ENCODE data around the gene SIN3A. TPM values are rescaled to one million over a fixed set of nuclear protein-coding genes. Genes with fewer than 3 reads are reported as not detected.
A peak's percentile ranks its signal among the peaks of the same experiment; 100 is the strongest.

Gene SIN3A
- total and polyA plus RNA-seq, 9 of the 15 experiments (the other 6 are each of a cell fraction or from before 2014, with no cell fraction given), result 11.1 to 70.3 (median 25.3) TPM

DNA sequence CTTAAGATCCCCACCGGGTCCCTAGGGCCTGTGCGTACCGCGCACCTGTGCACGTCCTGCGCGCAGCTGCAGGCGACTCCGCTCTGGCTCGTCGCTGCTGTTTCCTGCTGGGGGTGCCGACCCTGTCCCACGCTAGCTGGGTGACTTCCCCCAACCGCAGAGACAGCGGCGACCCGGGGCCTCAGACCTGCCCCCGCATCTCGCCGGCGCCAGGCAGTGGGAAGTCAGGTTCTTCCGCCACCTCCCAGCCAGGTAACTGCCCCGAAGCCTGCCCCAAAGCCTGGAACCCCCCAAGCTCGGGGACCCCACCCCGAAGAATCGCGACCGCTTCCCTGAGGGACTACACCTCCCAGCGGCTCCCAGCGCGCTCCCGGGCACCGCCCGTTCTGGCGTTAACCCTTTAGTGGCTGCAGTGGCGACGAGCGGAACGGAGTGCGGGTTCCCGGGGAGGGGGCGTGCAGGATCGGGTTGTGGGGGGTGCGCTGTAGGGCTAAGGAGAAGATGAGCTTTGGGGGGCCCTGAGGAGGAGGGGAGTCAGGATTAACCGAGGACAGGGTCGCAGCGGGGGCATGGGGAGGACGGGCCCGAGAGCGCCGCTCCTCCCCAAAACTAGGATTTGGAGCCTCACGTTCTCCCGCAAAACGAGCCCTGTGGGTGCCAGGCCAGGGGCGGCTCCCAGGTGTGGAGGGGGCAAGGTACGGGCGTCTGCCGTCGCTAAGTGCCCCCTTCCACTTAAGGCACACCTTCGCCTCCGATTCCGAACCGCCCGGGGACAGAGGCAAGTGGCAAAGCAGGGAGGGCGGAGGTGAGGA lies 104.1 kb downstream of the SIN3A start (continued):
- TF ChIP-seq ZZZ3 (IDR thresholded peaks at IDR 0.05), result no peak
- no peak for TF ChIP-seq ESRRB (CRISPR knock-in tag; IDR thresholded peaks at IDR 0.05; ENCODE audit: borderline replicate concordance)
- TF ChIP-seq NR2C2 (CRISPR knock-in tag; IDR thresholded peaks at IDR 0.05), result 0 out of 2 replicates have a peak, but pooled peaks have one; percentile 17
- TF ChIP-seq NR2C2 (tag; IDR thresholded peaks at IDR 0.05), result no peak
- peak; percentile 82 for TF ChIP-seq HCFC1 (IDR thresholded peaks at IDR 0.05; ENCODE audit: low read depth, low read length)
- TF ChIP-seq RCOR1 (IDR thresholded peaks at IDR 0.05; ENCODE audit: borderline replicate concordance in 1 of 2, low read depth in 2 of 2, low read length in 2 of 2), result no peak
- TF ChIP-seq TAF7 (tag; IDR thresholded peaks at IDR 0.05), result no peak
- TF ChIP-seq, protein P1, sequence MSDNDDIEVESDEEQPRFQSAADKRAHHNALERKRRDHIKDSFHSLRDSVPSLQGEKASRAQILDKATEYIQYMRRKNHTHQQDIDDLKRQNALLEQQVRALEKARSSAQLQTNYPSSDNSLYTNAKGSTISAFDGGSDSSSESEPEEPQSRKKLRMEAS (CRISPR knock-in tag; IDR thresholded peaks at IDR 0.05), result no peak
- no peak for TF ChIP-seq NFRKB (IDR thresholded peaks at IDR 0.05; ENCODE audit: low read depth)
- no peak for TF ChIP-seq BRF1 (IDR thresholded peaks at IDR 0.05; ENCODE audit: borderline replicate concordance, extremely low read depth, insufficient read length)
- TF ChIP-seq, protein P2, sequence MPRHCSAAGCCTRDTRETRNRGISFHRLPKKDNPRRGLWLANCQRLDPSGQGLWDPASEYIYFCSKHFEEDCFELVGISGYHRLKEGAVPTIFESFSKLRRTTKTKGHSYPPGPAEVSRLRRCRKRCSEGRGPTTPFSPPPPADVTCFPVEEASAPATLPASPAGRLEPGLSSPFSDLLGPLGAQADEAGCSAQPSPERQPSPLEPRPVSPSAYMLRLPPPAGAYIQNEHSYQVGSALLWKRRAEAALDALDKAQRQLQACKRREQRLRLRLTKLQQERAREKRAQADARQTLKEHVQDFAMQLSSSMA (CRISPR knock-in tag; IDR thresholded peaks at IDR 0.05), result no peak
- no peak for TF ChIP-seq ZNF76 (CRISPR knock-in tag; IDR thresholded peaks at IDR 0.05; ENCODE audit: borderline replicate concordance)
- no peak for TF ChIP-seq NONO (IDR thresholded peaks at IDR 0.05; ENCODE audit: low read depth in 2 of 2, low read length in 1 of 2)
- 0 out of 2 replicates have a peak, but pooled peaks have one; percentile 21 for TF ChIP-seq OTX1 (CRISPR knock-in tag; IDR thresholded peaks at IDR 0.05)
- TF ChIP-seq SOX6 (IDR thresholded peaks at IDR 0.05), result no peak
- TF ChIP-seq ZNF146 (CRISPR knock-in tag; IDR thresholded peaks at IDR 0.05; ENCODE audit: unreplicated experiment), result no peak
- TF ChIP-seq, protein P3, sequence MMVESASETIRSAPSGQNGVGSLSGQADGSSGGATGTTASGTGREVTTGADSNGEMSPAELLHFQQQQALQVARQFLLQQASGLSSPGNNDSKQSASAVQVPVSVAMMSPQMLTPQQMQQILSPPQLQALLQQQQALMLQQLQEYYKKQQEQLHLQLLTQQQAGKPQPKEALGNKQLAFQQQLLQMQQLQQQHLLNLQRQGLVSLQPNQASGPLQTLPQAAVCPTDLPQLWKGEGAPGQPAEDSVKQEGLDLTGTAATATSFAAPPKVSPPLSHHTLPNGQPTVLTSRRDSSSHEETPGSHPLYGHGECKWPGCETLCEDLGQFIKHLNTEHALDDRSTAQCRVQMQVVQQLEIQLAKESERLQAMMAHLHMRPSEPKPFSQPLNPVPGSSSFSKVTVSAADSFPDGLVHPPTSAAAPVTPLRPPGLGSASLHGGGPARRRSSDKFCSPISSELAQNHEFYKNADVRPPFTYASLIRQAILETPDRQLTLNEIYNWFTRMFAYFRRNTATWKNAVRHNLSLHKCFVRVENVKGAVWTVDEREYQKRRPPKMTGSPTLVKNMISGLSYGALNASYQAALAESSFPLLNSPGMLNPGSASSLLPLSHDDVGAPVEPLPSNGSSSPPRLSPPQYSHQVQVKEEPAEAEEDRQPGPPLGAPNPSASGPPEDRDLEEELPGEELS (CRISPR knock-in tag; IDR thresholded peaks at IDR 0.05; ENCODE audit: borderline replicate concordance), result no peak
- TF ChIP-seq ZNF197 (CRISPR knock-in tag; IDR thresholded peaks at IDR 0.05; ENCODE audit: low read depth), result no peak
- TF ChIP-seq, protein P4, sequence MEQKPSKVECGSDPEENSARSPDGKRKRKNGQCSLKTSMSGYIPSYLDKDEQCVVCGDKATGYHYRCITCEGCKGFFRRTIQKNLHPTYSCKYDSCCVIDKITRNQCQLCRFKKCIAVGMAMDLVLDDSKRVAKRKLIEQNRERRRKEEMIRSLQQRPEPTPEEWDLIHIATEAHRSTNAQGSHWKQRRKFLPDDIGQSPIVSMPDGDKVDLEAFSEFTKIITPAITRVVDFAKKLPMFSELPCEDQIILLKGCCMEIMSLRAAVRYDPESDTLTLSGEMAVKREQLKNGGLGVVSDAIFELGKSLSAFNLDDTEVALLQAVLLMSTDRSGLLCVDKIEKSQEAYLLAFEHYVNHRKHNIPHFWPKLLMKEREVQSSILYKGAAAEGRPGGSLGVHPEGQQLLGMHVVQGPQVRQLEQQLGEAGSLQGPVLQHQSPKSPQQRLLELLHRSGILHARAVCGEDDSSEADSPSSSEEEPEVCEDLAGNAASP (IDR thresholded peaks at IDR 0.05), result no peak
- TF ChIP-seq RAD21 (CRISPR knock-in tag; conservative IDR thresholded peaks at IDR 0.05 in 1 of 2, IDR thresholded peaks at IDR 0.05 in 1 of 2), result no peak
- TF ChIP-seq PURB (CRISPR knock-in tag; IDR thresholded peaks at IDR 0.05; ENCODE audit: low read depth), result no peak
- TF ChIP-seq CHD4 (IDR thresholded peaks at IDR 0.05; ENCODE audit: insufficient read depth, insufficient replicate concordance, low read depth, low read length, poor library complexity, severe bottlenecking), result no peak
- TF ChIP-seq PTRF (tag; IDR thresholded peaks at IDR 0.05), result no peak

Measured in K562 (cell line).